Osteoblast (primary cell): ENCODE results near the gene TCF7L1. TPM values are rescaled to one million over a fixed set of nuclear protein-coding genes. Genes with fewer than 3 reads are reported as not detected.

Experiments used
- DNase-seq: peaks from one replicate; pipeline ENCODE4 v3.0.0; 2011; ENCODE audit warnings: low spot score, mixed read lengths; ENCODE audit not compliant: insufficient read length; ENCODE audit errors: missing footprints
- H2AFZ ChIP-seq: 2 replicates; pipeline ENCODE4 v1.6.0; 2011; ENCODE audit warnings: mild to moderate bottlenecking, low read length
- H3K27ac ChIP-seq: 2 replicates; pipeline ENCODE4 v1.5.1; 2011; ENCODE audit warnings: mild to moderate bottlenecking, low read depth, low read length, moderate library complexity
- H3K27me3 ChIP-seq: 2 replicates; pipeline ENCODE4 v1.6.0; 2012; ENCODE audit warnings: mild to moderate bottlenecking, control low read depth, inconsistent platforms, low read length, moderate library complexity; ENCODE audit not compliant: insufficient read depth
- H3K36me3 ChIP-seq: 2 replicates; pipeline ENCODE4 v1.5.1; 2011; ENCODE audit warnings: mild to moderate bottlenecking, low read length, control low read depth, moderate library complexity; ENCODE audit not compliant: insufficient read depth
- H3K4me1 ChIP-seq: 2 replicates; pipeline ENCODE4 v1.5.1; 2011; ENCODE audit warnings: mild to moderate bottlenecking, low read length, control low read depth, moderate library complexity; ENCODE audit not compliant: insufficient read depth
- H3K4me2 ChIP-seq: 2 replicates; pipeline ENCODE4 v1.6.0; 2011; ENCODE audit warnings: mild to moderate bottlenecking, low read length; ENCODE audit not compliant: insufficient read depth
- H3K4me3 ChIP-seq: fragments of 200-600 bp; sonication (generic); 3 replicates; pipeline ENCODE4 v1.5.1; 2012; ENCODE audit warnings: mild to moderate bottlenecking, low read length, inconsistent platforms; ENCODE audit not compliant: insufficient read depth
- H3K79me2 ChIP-seq: 2 replicates; pipeline ENCODE4 v1.6.0; 2012; ENCODE audit warnings: mild to moderate bottlenecking, low read length, control low read depth, inconsistent platforms; ENCODE audit not compliant: insufficient read depth
- H3K9me3 ChIP-seq: 2 replicates; pipeline ENCODE4 v1.5.1; 2011; ENCODE audit warnings: low read depth, low read length, control low read depth
- H4K20me1 ChIP-seq: 2 replicates; pipeline ENCODE4 v1.6.0; 2012; ENCODE audit warnings: mild to moderate bottlenecking, low read length, control low read depth; ENCODE audit not compliant: insufficient read depth
- CTCF ChIP-seq: IDR thresholded peaks from 2 replicates; pipeline ENCODE4 v1.5.1; 2011; ENCODE audit warnings: mild to moderate bottlenecking, low read depth, low read length, moderate library complexity; ENCODE audit errors: extremely low read depth
- total RNA-seq: library from RNA; depleted of rRNA; stranded (reverse); fragments of >200 nt; gene quantifications from 2 replicates; pipeline ENCODE4 v1.2.3, GENCODE V29; 2012

TCF7L1 gene
- total RNA-seq, 1 donor = 2.5 TPM

GRCh38 chr2:85257970-85258605 lies 124.9 kb downstream of the TCF7L1 start:
- H3K79me2 ChIP-seq = peaks cover 39% of the 10 kb centered on the region
- no peaks in the 10 kb centered on the region for H4K20me1 ChIP-seq
- DNase-seq = peak; percentile 69
- H3K36me3 ChIP-seq = no peaks in the 10 kb centered on the region
- no peaks in the 10 kb centered on the region for H3K9me3 ChIP-seq
- H3K4me2 ChIP-seq = peak overlapping the region; percentile 41
- H2AFZ ChIP-seq = peak overlapping the region; percentile 10
- no peak for TF ChIP-seq CTCF
- H3K27me3 ChIP-seq = no peaks in the 10 kb centered on the region
- H3K27ac ChIP-seq = peak overlapping the region; percentile 26
- H3K4me3 ChIP-seq = no peak overlapping the region
- H3K4me1 ChIP-seq = peaks cover 49% of the 10 kb centered on the region

- peak overlapping the region; percentile 47 for H2AFZ ChIP-seq
- H3K4me1 ChIP-seq = peaks cover 54% of the 10 kb centered on the region
- H4K20me1 ChIP-seq = no peaks in the 10 kb centered on the region
- H3K27ac ChIP-seq = peak overlapping the region; percentile 49
- no peak for TF ChIP-seq CTCF
- peaks cover 38% of the 10 kb centered on the region for H3K79me2 ChIP-seq
- H3K4me3 ChIP-seq = no peak overlapping the region
- H3K9me3 ChIP-seq = no peaks in the 10 kb centered on the region
- no peaks in the 10 kb centered on the region for H3K27me3 ChIP-seq
- H3K36me3 ChIP-seq = no peaks in the 10 kb centered on the region
- H3K4me2 ChIP-seq = peak overlapping the region; percentile 41
- peak; percentile 89 for DNase-seq
Observed at GRCh38 chr2:85259101-85259590, 126.0 kb downstream of the TCF7L1 start.

- DNase-seq = no peak
- no peaks in the 10 kb centered on the region for H3K9me3 ChIP-seq
- no peaks in the 10 kb centered on the region for H3K27me3 ChIP-seq
- H3K79me2 ChIP-seq = peaks cover 35% of the 10 kb centered on the region
- TF ChIP-seq CTCF = no peak
- H3K4me3 ChIP-seq = no peak overlapping the region
- H3K4me2 ChIP-seq = peak overlapping the region; percentile 41
- H3K4me1 ChIP-seq = peaks cover 61% of the 10 kb centered on the region
- H3K36me3 ChIP-seq = no peaks in the 10 kb centered on the region
- H3K27ac ChIP-seq = peak overlapping the region; percentile 49
- no peaks in the 10 kb centered on the region for H4K20me1 ChIP-seq
- H2AFZ ChIP-seq = peak overlapping the region; percentile 7
Observed at GRCh38 chr2:85259879-85260278, 126.7 kb downstream of the TCF7L1 start.

GRCh38 chr2:85263591-85263990 lies 130.4 kb downstream of the TCF7L1 start:
- Histone ChIP-seq H3K79me2 (peaks cover 25% of the 10 kb centered on the region), H2AFZ (no peak overlapping the region), H3K9me3 (no peaks in the 10 kb centered on the region), H3K36me3 (no peaks in the 10 kb centered on the region), H3K4me1 (peaks cover 39% of the 10 kb centered on the region), H3K4me3 (no peak overlapping the region), H3K27ac (no peak overlapping the region), H3K27me3 (no peaks in the 10 kb centered on the region), H4K20me1 (no peaks in the 10 kb centered on the region), H3K4me2 (no peak overlapping the region)
- DNase-seq = no peak
- TF ChIP-seq CTCF = no peak
